ENCODE data around the gene DNMBP.

GRCh38 chr10:100008142-100008522, 1.6 kb downstream of the DNMBP start:
- no peak for TF ChIP-seq CTCF (IDR thresholded peaks at IDR 0.05; ENCODE audit: extremely low read depth in 1 of 2, insufficient read depth in 1 of 2, low read depth in 1 of 2, low read length in 2 of 2)
- no peak for TF ChIP-seq EZH2 (IDR thresholded peaks at IDR 0.05; ENCODE audit: borderline replicate concordance, low read depth, low read length, severe bottlenecking)
- no peak for TF ChIP-seq MYC (IDR thresholded peaks at IDR 0.05; ENCODE audit: low read depth, low read length)
- no peak for TF ChIP-seq POLR2AphosphoS5 (IDR thresholded peaks at IDR 0.05; ENCODE audit: insufficient read depth, low read depth, low read length)
- TF ChIP-seq JUN (IDR thresholded peaks at IDR 0.05; ENCODE audit: borderline replicate concordance, insufficient read depth, insufficient read length, low read depth) = no peak
- TF ChIP-seq POLR2A (IDR thresholded peaks at IDR 0.05; ENCODE audit: low read depth, low read length) = no peak
- TF ChIP-seq GATA2 (IDR thresholded peaks at IDR 0.05; ENCODE audit: insufficient read depth, insufficient read length, low read depth, low read length) = peak; percentile 39
- no peak for TF ChIP-seq MAX (IDR thresholded peaks at IDR 0.05; ENCODE audit: insufficient read depth, insufficient read length)
- no peak for TF ChIP-seq FOS (IDR thresholded peaks at IDR 0.05; ENCODE audit: borderline replicate concordance, insufficient read depth, low read length)

Measured in endothelial cell of umbilical vein (primary cell).